ENCODE results near the gene LRRC7.

LRRC7 gene

GRCh38 chr1:69589799-69590198, 22.1 kb downstream of the LRRC7 start:
- DNase-seq (ENCODE audit: low read depth in 2 of 2), result no peak

- DNase-seq (ENCODE audit: low read depth in 2 of 2), result no peak
These were observed 24.6 kb downstream of the LRRC7 start for GRCh38 chr1:69592341-69592740.

DNA sequence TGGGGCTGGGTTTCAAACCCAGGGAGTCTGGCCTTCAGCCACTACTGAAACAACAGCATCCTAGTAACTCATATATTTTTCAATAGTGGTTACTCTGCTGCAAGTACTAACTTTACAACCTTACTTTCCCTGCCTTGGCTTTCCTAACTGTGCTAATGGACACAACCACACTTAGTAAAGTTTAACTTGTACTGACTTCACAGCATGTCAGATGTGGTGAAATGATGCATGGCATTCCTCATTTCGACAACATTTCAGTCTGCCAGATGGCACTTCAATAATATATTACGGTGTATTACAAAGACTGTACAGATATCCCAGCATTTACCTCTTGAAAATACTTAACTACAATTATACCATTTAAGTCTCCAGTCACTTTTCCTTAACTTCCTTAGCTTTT, 27.8 kb downstream of the LRRC7 start:
- no peak for DNase-seq (ENCODE audit: low read depth in 2 of 2)

DNA sequence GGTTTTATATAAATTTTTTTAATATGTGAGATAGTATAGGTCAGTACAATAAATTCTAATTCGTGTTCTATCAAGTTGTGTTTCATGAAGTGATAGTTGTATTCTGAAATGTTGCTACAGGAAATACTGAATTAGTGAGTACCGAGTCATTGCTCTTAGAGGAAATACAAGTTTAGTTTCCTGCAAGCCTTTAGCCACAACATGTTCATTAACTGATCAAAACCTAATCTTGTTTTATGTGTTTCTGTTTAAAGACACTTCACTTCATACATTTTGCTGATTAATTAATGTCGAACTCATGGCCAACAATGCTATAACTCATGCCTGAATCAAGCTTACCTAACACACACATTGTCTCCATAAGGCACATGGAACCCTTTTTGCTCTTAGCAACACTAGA, 43.6 kb downstream of the LRRC7 start:
- DNase-seq (ENCODE audit: low read depth in 2 of 2), result no peak

- DNase-seq (ENCODE audit: low read depth in 2 of 2), result no peak
These were observed 45.7 kb downstream of the LRRC7 start for GRCh38 chr1:69613414-69613813.

DNA sequence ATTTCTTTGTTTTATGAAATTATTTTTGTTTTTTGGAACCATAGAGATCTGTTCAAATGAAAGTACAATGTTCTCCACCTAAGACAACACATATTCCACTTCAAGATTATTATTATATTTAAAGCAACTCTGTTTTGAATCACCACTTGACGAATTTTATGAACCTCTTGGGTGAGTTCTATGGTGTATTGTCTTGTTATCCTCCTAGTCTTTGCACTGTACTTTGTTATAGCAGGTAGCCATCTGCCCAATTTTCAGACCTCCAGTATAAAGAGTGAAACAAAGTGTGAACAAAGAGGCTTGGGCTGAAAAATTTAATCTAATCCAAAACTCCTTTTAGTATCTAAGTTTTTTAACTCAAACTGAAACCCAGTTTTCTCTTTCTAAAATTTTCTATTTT, 71.0 kb downstream of the LRRC7 start:
- no peak for DNase-seq (ENCODE audit: low read depth in 2 of 2)

- no peak for DNase-seq (ENCODE audit: low read depth in 2 of 2)
These were observed 71.4 kb downstream of the LRRC7 start for GRCh38 chr1:69639159-69639558.

- no peak for DNase-seq (ENCODE audit: low read depth in 2 of 2)
These were observed 75.5 kb downstream of the LRRC7 start for GRCh38 chr1:69643266-69643665.

DNA sequence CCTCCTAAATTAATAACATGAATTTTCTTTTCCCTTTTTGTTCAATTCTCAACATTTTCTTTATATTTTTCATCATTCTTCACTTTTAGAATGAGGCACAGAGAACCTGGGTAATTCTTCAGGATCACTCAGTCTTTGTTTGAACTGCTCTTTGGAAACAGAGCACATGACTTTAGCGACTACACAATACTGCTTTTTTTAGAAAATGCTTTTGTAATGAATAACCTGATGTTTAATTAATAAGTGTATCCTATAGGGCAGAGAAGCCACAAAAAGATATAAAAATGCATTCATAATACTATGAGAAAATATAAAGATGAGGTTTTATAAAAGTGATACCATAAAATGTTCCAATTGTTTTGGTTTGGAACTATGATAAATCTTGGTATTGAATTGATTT, 77.8 kb downstream of the LRRC7 start:
- DNase-seq (ENCODE audit: low read depth in 2 of 2), result no peak

- no peak for DNase-seq (ENCODE audit: low read depth in 2 of 2)
These were observed 80.8 kb downstream of the LRRC7 start for GRCh38 chr1:69648486-69648885.

DNA sequence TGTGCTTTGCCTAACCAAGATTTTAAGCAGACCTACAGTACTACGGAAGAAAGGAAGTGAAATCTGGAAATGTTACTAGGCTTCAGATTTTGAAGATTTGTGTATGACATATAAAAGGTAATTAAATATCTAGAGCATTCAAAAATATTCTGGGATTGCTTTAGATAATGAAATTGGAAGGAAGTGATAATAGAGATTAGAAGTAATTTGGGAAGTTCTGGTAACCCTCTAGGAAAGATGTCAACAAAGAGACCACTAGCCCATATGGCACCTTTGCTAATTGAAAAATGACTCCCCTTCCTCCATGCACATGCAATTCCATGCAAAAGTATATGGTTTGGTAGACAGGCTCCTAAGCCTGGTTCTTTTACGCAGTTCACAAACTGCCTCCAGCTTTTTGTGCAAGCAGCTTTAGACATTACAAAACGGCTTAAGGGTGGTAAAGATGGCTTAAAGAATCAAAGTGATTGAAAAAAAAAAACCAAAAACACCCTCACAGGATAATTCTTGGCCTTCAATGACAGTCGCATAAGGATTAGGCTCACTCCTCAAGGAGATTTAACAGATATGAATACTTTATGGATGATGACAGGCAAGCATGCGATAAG, 81.8 kb downstream of the LRRC7 start:
- DNase-seq (ENCODE audit: low read depth in 2 of 2), result no peak

DNA sequence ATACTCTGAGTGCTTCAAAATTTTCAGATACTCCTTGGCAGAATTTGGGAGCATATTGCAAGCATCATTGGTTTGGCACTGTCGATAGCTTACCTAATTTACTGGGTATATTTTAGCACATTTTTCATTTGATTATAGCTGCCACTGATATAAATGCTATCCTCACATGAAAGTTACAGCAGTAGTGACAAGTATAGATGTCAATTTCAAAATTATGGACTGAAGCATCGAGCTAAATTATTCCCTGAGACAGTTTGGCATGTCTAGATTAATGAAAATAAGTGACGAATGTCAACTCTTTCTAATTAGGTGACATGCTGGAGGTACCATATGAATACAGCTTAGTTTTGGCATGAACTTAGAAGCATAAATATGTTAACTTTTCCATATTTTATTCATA, 83.1 kb downstream of the LRRC7 start:
- DNase-seq (ENCODE audit: low read depth in 2 of 2), result no peak

- no peak for DNase-seq (ENCODE audit: low read depth in 2 of 2)
These were observed 83.9 kb downstream of the LRRC7 start for GRCh38 chr1:69651656-69652055.

GRCh38 chr1:69657971-69658370, 90.2 kb downstream of the LRRC7 start:
- DNase-seq (ENCODE audit: low read depth in 2 of 2), result no peak

DNA sequence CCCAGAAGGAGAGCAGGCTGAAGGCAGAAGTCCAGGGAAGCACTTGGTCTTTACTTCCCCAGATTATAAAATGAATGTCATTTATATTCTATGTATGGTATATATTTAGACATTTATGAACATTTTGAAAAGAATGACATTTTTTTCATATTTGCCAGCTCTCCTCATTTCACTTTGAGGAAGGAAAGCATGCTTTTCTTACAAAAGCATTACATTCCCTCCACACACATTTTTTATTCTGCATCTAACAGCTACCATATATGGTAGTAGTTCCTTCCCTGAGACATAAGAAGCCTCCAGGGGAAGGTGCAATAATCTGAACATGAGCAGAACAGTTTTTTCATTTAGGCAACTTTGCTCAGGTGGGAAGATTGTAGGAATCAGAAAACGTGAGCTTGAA, 94.0 kb downstream of the LRRC7 start:
- DNase-seq (ENCODE audit: low read depth in 2 of 2), result no peak

DNA sequence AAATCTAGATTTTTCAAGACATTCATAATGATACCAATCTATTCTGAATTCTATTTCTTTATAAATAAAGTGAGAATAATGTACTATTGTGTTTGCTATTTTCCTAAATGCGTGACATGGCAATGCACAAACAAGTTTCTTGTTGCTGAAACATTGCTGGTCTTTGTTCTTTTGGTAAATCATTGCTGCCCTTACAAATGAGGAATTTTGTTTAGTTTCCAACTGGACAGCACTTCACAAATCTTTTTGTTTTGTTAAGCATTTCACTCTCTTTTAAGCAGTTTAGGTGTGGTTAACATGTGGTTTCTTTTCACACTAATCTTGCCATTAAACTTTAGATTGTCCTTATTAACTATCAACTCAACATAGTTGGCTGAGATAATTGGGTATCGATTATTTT, 94.6 kb downstream of the LRRC7 start:
- no peak for DNase-seq (ENCODE audit: low read depth in 2 of 2)

- DNase-seq (ENCODE audit: low read depth in 2 of 2), result no peak
These were observed 103.8 kb downstream of the LRRC7 start for GRCh38 chr1:69671363-69672010.

DNA sequence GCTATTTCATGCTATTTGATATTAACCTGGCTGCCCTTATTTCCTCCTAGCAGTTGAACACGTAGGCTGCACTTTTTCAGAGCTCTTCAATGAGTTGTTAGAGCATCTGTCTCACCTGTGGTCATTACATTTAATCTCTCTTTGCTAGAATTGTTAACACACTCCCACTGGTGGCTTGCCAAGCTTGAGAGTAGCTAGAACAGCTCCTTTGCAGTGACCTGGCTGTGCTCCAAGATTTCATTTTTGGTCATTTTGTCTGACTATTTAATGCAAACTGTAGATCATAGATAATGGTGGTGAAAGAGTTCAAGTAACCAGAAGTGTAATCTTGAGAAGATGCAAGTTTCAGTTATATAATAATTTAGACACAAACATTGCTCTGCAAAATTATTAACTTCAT, 105.6 kb downstream of the LRRC7 start:
- no peak for DNase-seq (ENCODE audit: low read depth in 2 of 2)

DNA sequence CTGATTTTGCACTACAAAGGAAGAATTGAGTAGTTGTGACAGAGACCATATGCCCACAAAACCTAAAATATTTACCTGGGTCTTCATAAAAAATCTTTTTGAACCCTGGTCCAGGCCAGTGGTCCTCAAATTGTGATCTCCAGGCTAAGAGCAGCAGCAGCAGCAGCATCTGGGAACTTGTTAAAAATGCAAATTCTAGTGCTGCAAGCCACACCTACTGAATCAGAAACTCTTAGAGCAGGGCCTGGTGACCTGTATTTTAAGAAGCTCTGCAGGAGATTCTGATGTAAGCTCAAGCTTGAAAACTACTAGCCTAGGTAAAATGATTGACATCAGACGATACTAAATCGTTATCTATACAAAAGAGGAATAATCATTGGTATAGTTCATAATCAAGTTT, 112.2 kb downstream of the LRRC7 start:
- DNase-seq (ENCODE audit: low read depth in 2 of 2), result no peak

DNA sequence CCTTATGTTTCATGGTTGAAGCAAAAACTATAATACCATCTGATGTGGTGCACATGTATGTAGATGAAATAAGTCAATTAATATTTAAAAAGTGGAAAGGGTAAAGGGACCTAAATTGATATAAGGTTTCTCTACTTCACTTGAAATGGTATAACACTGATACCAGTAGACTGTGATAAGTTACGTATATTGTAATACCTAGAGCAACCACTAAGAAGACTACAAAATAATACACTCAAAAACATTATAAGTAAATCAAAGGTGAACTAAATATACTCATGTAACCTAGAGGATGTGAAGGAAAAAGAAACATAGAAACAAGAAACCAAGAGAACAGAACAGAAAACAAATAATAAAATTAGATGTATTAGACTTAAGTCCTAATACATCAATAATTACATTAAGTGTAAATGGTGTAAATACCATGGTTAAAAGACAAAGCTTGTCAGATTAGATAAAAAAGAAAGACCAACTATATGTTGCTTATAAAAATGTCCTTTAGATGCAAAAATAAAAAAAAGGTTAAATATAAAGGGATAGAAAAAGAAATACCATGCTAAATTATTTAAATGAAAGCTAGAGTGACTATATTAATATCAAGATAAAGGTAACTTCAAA, 118.8 kb downstream of the LRRC7 start:
- DNase-seq (ENCODE audit: low read depth in 2 of 2), result no peak

DNA sequence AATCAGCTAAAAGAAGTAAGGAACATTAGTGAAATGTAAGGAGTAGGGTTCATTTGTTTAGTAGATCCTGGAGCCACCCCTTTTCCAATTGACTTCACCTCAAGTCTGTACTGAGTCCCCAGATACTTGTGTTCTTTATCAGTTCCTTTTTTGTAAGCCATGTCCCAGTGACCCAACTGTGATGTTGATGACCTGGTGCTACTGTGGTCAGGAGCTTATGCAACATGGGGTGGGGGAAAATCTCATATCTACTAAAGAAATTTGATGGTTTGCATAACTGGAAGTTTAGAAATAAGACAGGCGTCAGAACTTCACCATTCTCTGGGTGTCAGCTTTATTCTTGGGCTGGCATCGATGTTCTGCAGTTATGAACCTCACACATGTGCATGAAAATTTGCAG, 120.5 kb downstream of the LRRC7 start:
- no peak for DNase-seq (ENCODE audit: low read depth in 2 of 2)

GRCh38 chr1:69691179-69691578, 123.5 kb downstream of the LRRC7 start:
- DNase-seq (ENCODE audit: low read depth in 2 of 2), result no peak

GRCh38 chr1:69693921-69694675, 126.4 kb downstream of the LRRC7 start:
- no peak for DNase-seq (ENCODE audit: low read depth in 2 of 2)

Measured in stimulated activated CD4-positive, alpha-beta T cell treated with anti-CD3 and anti-CD28 coated beads, Interleukin-1b, Interleukin-23, amount 100 ng/mL, for 1 hour (primary cell).